ENCODE data around the gene EXOC4.

- TF ChIP-seq, protein P1, sequence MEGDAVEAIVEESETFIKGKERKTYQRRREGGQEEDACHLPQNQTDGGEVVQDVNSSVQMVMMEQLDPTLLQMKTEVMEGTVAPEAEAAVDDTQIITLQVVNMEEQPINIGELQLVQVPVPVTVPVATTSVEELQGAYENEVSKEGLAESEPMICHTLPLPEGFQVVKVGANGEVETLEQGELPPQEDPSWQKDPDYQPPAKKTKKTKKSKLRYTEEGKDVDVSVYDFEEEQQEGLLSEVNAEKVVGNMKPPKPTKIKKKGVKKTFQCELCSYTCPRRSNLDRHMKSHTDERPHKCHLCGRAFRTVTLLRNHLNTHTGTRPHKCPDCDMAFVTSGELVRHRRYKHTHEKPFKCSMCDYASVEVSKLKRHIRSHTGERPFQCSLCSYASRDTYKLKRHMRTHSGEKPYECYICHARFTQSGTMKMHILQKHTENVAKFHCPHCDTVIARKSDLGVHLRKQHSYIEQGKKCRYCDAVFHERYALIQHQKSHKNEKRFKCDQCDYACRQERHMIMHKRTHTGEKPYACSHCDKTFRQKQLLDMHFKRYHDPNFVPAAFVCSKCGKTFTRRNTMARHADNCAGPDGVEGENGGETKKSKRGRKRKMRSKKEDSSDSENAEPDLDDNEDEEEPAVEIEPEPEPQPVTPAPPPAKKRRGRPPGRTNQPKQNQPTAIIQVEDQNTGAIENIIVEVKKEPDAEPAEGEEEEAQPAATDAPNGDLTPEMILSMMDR (IDR thresholded peaks at IDR 0.05; ENCODE audit: extremely low read depth in 1 of 2, insufficient read depth in 1 of 2, low read depth in 1 of 2, low read length in 2 of 2) = no peak
- TF ChIP-seq EZH2 (IDR thresholded peaks at IDR 0.05; ENCODE audit: borderline replicate concordance, low read depth, low read length, severe bottlenecking) (no peak), POLR2A (IDR thresholded peaks at IDR 0.05; ENCODE audit: low read depth, low read length) (no peak), JUN (IDR thresholded peaks at IDR 0.05; ENCODE audit: borderline replicate concordance, insufficient read depth, insufficient read length, low read depth) (no peak), MAX (IDR thresholded peaks at IDR 0.05; ENCODE audit: insufficient read depth, insufficient read length) (no peak), GATA2 (IDR thresholded peaks at IDR 0.05; ENCODE audit: insufficient read depth, insufficient read length, low read depth, low read length) (no peak)
Observed at GRCh38 chr7:133275446-133276095, 22.7 kb downstream of the EXOC4 start.
